GM12864 (cell line): Measurements from ENCODE around the gene PYGM.
A peak's percentile ranks its signal among the peaks of the same experiment; 100 is the strongest.

Experiments used
- DNase-seq: peaks from one replicate; pipeline ENCODE4 v3.0.0-alpha.2; 2011; ENCODE audit warnings: low read depth
- H3K4me3 ChIP-seq: 2 replicates; pipeline ENCODE4 v1.5.1; 2011; ENCODE audit warnings: mild to moderate bottlenecking, low read depth, low read length, control low read depth
- TF ChIP-seq, protein P1 (sequence below): IDR thresholded peaks from 2 replicates; pipeline ENCODE4 v1.5.1; 2011; ENCODE audit warnings: low read depth, mild to moderate bottlenecking, moderate library complexity, low read length, control low read depth, inconsistent platforms; ENCODE audit errors: missing control alignments

The PYGM gene

DNA sequence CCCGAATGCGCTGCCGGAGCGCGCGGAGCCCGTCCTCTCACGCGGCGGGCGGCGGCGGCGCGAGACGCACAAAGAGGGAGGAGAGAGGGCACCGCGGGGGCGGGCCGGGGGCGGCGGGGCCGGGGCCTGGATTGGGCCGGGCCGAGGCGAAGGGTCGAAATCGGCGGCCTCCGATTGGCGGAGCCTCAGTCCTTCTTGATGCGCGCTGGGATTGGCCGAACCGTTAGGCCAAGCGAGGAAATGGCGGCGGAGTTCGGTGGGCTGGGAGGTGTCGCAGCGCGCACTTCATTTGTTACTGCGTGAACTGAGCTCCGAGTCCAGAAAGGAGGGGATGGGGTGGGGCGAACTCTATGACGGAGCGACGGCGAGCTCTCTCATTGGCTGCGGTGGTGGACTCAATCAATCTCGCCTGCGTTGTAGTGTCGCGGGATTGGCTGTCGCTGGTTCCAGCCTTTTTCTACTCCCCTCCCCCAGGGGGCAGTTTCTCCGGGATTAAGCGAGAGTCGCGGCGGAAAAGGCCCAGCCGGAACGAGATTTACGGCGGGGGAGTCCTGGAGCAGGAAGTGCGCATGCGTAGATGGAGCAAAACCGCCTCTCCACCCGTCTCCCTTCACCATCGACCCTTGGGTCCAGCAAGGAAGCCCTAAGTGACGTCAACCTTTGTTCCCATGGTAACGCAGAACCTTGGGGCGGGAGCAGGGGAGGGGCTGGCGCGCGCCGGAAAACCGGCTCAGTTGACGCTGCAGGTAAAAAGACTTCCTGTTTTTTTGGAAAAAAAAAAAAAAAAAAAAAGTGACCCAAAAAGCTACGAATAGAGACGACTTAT lies 18.9 kb upstream of the PYGM start, which contains the start of gene SF1:
SF1 (minus strand) TSS at position 70 of the 826 bp plus-strand sequence. CDS start 150 bp downstream, outside the sequence.
- TF ChIP-seq, protein P1, sequence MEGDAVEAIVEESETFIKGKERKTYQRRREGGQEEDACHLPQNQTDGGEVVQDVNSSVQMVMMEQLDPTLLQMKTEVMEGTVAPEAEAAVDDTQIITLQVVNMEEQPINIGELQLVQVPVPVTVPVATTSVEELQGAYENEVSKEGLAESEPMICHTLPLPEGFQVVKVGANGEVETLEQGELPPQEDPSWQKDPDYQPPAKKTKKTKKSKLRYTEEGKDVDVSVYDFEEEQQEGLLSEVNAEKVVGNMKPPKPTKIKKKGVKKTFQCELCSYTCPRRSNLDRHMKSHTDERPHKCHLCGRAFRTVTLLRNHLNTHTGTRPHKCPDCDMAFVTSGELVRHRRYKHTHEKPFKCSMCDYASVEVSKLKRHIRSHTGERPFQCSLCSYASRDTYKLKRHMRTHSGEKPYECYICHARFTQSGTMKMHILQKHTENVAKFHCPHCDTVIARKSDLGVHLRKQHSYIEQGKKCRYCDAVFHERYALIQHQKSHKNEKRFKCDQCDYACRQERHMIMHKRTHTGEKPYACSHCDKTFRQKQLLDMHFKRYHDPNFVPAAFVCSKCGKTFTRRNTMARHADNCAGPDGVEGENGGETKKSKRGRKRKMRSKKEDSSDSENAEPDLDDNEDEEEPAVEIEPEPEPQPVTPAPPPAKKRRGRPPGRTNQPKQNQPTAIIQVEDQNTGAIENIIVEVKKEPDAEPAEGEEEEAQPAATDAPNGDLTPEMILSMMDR = no peak
- peak; percentile 100 for DNase-seq
- H3K4me3 ChIP-seq = peak within 1 kb of the TSS; percentile 76

DNA sequence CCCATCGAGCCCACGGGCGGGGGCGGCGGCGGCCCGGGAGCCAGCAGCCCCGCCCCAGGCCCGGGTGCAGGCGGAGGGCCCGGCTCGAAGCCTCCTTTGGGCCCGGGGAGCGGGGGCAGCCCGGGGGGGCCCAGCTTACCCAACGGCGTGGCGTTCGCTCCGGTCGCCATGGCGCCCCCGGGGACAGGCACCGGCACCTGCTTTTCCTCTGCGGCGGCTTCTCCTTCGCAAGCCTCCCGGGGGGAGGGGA lies 18.4 kb upstream of the PYGM start:
- DNase-seq = no peak
- TF ChIP-seq, protein P1 = no peak
- H3K4me3 ChIP-seq = peak overlapping the region; percentile 76

DNA sequence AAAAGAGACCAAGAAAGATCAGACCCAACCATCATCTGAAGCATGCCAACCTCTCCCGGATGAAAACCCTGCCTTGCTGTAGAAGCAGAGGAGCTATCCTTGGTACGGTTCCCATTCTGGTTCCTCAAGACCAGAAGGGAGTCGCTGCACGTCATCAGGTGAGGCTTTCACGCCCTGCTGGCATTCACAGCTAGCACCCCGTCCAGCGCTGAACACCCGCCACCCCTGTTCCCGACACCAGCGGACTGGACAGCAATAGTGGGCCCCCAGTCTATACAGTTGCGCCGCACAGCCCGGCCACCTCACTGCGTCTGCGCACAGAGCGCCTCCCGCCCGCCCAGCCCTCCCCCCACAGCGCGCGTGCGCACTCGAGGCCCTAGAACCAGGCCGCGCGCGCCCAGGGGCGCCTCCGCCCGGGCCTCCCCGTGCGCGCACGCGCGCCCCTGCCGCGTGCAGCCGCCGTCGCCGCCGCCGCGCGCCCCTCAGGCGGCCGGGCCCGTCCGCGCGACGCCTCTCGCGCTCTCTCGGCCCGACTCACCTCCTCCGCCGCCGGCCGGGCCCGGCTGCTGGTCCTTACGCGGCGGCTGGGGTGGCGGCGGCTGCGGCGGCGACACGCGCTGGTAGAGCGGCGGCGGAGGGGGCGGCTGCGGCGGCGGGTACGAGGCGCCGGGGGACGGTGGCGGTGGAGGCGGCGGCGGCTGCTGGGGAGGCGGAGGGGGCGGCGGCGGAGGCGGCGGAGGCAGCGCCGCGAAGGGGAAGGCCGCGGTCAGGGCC lies 17.9 kb upstream of the PYGM start:
- H3K4me3 ChIP-seq = peak overlapping the region; percentile 76
- TF ChIP-seq, protein P1 = no peak
- peak; percentile 35 for DNase-seq

DNA sequence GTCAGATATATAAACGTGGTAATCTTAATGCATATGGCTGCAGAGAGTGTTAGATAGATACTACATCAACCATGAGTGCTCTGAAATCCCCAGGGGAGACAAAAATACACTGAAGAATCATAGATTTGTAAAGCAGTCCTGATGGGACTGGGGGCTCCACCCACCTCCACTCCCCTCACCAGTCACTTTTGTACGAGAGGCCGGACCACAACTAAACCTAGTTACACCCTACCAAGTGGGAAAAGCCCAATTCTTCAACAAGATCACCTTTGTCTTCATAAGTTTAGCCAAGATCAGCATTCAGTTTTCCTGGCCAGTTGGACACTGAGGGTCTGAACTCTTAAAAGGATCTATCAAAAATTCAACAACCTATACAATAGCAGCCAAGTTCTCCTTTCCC lies 17.1 kb upstream of the PYGM start:
- TF ChIP-seq, protein P1 = no peak
- no peak for DNase-seq
- H3K4me3 ChIP-seq = peak overlapping the region; percentile 76

DNA sequence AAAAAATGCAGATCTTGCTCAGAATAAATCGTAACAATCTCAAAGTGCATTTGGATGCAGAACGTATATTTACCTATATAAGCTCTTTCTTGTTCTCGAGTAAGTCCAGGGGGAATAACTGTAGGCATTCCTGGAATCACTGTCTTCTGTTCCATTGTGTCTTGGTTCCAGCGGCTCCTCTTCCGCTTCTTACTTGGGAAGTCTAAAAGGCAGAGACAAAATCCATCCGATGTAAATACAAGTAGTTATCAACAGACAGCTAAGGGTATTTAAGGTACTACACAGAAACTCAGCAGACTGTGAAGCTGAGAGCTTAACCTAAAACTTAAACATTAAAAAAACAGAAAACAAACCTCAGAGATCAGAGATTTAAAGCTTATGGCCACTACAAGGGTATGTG lies 16.7 kb upstream of the PYGM start:
- TF ChIP-seq, protein P1 = no peak
- H3K4me3 ChIP-seq = peak overlapping the region; percentile 76; the same call in 1 of the 2 replicates

DNA sequence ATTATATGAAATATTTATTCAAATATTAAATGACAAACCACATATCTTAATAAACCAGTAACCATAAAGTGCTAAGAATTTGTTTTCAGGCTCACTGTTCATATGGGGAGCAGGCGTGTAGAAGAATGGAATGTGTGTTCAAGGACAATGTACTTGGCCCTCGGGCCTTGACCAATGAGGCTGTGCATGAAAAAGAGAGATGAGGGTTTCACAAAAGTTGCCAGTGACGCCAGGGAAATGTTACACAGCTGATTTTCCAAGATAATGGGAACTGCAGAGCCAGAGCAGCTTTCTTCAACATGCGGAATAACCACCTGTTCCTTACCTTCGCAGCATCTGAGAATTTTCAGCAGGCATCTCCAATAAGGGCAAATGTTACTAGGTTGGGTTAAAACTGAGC lies 14.4 kb upstream of the PYGM start:
- no peak for DNase-seq
- TF ChIP-seq, protein P1 = no peak
- no peak overlapping the region for H3K4me3 ChIP-seq

More for the DNA sequence above, 16.7 kb upstream of the PYGM start:
- no peak for DNase-seq
